HG02852 (cell line): ENCODE data around the gene HIF1AN.
"Not testable (repeated sequence)": the region's sequence is repeated elsewhere in the genome, so short reads cannot be mapped to it uniquely, and the experiment has no call there.

Experiments
- ATAC-seq: cut with Tn5 transposase; IDR thresholded peaks from one replicate; pipeline ENCODE4 v1.9.1; 2021; ENCODE audit warnings: mild to moderate bottlenecking, moderate library complexity; ENCODE audit not compliant: unreplicated experiment

HIF1AN gene

GRCh38 chr10:100565206-100565985, 29.7 kb downstream of the HIF1AN start:
- ATAC-seq: no peak

- ATAC-seq: no peak
Observed at GRCh38 chr10:100566561-100566960, 30.8 kb downstream of the HIF1AN start.

- no peak for ATAC-seq
Observed at GRCh38 chr10:100567249-100567648, 31.5 kb downstream of the HIF1AN start.

- no peak for ATAC-seq
Observed at GRCh38 chr10:100567826-100568225, 32.1 kb downstream of the HIF1AN start.

GRCh38 chr10:100568912-100569311, 33.2 kb downstream of the HIF1AN start:
- ATAC-seq: no peak

- no peak for ATAC-seq
Observed at GRCh38 chr10:100569687-100570481, 34.1 kb downstream of the HIF1AN start.

GRCh38 chr10:100570506-100570905, 34.8 kb downstream of the HIF1AN start:
- ATAC-seq: no peak

- no peak for ATAC-seq
Observed at GRCh38 chr10:100571084-100571856, 35.5 kb downstream of the HIF1AN start.

GRCh38 chr10:100575146-100575545, 39.4 kb downstream of the HIF1AN start:
- not testable (repeated sequence) for ATAC-seq

- no peak for ATAC-seq
Observed at GRCh38 chr10:100575585-100576281, 40.0 kb downstream of the HIF1AN start.

GRCh38 chr10:100576282-100576635, 40.5 kb downstream of the HIF1AN start:
- ATAC-seq: no peak

GRCh38 chr10:100579261-100580090, 43.7 kb downstream of the HIF1AN start:
- no peak for ATAC-seq

GRCh38 chr10:100586959-100587358, 51.2 kb downstream of the HIF1AN start:
- ATAC-seq: no peak

GRCh38 chr10:100598166-100598565, 62.4 kb downstream of the HIF1AN start:
- ATAC-seq: no peak

GRCh38 chr10:100600218-100600617, 64.5 kb downstream of the HIF1AN start:
- no peak for ATAC-seq

- ATAC-seq: no peak
Observed at GRCh38 chr10:100607439-100607838, 71.7 kb downstream of the HIF1AN start.
